NCI-H2196 (cell line): ENCODE results near the gene PLXNB2.

Source experiments
- DNase-seq: peaks from one replicate; lab custom pipeline; 2025; ENCODE audit not compliant: unreplicated experiment; lab: John Stamatoyannopoulos, UW

Gene PLXNB2

DNA sequence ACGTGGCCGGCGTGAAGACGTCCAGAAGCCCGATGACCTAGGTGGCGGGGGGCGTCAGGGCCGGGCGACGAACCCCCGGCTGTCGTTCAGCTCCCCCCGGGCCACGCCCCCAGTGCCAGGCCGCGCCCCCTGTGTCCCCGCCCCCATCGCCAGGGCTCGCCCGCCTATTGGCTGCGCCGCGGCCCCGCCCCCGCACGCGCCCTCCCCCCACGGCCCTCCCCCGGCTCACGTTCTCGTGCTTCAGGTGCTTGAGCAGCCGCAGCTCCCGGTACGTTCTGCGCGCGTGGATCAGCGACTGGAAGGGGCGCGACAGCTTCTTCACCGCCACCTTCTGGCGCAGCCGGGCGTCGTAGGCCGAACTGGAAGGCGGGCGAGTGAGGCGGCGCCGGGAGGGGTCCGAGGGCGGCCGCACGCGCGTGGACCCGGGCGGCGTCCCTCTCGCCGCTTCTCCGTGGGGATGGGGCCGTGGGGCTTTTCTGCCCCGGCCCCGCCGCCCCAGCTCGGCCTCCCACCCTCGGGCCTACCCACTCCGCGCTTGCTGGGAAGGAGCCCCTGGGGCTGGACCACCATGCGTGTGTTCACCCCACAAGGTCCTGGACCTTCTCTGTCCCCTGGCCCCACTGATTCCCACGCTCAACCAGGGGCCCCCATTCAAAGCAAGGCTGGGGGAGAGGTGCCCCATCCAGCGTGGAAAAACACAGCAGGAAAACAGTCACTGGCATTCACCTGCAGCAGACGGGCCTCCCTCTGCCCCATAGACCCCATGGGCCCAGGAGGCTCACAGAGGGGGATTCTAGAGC is 39.7 kb downstream of the PLXNB2 start:
- DNase-seq, result no peak

DNA sequence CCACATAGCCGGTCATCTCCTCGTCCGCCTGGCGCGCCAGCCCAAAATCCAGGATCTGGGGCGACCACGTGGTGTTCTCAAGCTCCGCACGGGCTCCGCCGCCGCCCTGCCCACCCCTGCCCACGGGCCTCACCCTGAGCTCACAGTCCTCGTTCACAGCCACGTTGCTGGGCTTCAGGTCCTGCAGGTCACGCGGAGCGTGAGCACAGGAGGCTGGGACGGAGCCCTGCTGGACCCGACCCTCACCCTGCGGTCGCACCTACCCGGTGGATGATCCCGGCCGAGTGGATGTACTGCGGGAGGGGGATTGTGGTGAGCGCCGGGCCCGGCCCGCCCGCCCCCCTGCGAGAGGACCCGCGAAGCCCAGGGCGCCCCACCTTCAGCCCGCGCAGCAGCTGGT is 40.5 kb downstream of the PLXNB2 start:
- DNase-seq, result no peak

DNA sequence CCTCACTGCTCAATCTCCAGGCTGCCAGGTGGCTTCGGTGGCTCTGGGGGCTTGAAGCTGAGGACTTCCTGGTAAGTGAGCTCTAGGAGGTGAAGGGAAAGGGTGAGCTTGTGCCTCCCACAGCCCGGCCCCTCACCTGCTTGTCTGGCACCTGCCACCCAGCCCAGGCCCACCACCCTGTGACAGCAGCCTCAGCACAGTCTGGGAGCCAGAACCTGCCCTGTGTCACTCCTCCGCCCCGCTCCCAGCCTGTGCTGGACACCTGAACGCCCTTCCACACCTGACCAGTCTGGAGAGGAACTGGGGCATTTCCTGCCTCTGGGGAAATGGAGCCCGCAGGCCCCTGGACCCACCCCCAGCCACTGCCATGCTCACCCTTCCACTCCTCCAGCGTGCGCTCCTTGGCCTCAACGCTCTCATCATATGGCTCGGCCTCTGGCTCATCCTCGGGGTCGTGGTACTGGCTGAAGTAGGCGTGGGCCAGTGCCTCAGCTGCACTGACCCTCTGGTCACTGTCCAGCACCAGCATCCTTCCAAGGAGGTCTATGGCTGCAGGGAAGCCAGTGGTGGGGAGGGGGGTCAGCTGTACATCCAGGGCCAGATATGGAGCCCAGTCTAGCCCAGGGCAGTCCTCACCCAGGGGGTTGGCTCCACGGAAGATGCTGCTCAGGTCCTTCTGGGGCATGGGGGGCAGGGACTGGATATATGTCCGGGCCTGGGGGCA is 42.3 kb downstream of the PLXNB2 start:
- no peak for DNase-seq

DNA sequence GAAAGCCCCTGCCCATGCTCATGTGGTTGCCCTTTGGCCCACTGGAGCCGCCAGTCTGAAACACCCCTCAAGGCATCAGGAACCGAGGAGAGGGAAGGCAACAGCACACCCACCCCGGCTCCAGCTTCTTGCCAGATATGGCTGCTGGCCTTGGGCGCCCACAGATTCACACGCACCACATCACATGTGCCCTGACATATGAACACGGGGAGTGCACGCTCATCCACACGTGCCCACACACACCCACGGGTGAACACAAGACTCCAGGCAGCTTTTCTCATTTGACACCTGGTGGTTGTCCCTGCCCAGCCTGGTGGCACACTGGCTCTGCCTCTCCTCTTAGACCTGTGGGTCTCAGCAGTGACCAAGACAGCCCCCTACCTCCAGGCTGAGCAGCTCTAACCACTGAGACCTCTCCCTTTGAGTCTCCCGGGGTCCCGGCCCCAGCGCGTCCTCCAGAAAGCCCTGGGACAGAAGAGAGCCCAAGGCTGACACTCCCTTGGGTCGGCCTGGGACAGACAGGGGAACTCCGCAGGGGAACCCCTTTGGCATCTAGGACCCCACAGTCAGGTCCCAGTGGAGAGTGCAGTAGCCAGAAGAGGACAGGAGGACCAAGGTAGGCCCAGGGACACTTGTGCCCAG is 43.2 kb downstream of the PLXNB2 start:
- no peak for DNase-seq

DNA sequence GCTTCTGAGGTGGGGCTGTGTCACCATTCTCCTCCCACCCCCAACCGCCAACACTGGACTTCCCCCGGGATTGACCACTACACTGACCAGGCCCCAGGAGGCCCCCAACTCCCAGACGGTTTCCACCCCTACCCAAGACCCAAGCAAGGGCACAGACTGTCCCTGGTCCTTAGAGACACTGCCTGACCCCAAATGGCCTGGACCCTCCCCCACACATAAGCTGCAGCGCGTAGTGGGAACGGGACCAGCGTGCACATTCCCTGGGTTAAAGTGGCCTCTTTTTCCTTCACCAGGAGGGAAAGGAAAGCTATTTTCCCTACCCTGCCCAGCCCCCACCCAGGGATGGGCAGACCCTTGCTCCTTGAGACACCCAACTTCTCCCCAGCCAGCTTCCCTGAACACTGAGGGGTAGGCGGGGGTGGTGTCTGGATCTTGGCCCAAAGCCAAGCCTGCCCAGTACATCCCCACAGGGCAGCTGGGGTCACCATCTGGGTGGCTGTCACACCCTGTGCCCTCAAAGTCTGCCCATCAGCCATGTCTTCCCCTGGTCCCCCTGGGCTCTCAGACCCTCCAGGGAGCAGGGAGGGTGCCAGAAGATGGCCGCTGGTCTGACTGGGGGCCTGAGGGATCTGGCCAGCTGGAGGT is 44.4 kb downstream of the PLXNB2 start:
- no peak for DNase-seq

DNA sequence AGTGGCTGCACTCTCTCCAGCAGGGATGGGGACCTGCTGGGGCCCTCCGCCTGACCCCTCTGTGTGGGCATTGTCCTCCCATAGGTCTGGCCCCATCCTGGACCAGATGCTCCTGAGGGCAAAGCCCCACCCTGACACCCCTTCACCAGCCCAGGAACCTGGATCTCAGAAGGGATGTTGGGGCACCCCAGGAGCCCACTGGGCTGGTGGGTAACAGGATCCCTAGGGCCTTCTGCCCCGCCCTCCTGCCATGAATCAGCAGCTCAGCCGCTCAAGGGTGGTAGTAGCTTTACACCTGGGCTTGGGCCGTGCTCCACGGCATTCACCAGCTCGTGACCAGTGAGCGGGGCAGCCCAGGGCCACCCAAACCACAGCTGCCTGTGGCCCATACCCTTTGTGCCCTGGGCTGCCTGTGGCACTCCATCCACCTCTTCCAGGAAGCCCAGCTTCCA is 45.0 kb downstream of the PLXNB2 start:
- DNase-seq, result no peak

DNA sequence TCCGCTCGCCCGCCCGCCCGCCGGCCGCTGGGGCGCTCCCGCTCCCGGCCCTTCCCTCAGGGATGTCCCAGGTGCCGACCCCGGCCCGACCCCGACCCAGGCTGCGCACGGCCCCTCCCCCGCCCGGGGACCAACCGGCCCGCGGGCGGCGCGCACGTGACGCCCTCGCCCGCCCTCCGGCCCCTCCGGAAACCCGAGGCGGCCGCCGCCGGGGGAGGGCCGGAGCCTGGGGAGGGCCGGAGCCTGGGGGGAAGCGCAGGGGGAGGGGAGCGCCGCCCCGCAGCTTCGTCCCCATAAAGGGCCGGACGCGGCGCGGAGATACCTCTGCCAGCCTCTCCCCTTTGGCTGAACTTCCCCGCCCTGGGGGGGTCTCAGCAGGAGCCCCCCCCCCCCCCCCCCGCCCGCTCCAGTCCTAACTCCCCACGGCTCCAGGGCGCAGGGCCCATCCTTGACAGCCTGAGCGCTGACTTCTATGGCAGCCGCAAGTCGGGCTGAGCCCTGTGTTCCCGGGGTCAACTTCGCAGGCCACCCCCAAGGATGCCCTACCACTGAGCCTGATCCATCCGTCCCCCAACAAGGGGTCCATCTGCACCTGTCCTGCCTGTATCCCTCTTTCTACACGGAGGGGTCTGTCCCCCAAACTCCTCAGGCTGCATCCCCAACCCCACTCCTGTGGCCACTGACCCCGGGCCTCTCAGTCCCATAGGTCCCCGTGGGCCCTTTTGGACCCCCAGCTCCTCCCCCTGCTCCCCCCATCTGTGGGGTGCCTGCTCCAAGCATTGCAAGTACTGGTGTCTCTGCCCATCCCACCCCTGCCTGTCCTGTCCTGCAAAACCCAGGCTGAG is 45.6 kb downstream of the PLXNB2 start, which contains the start of gene MAPK12:
TSS of gene MAPK12 (minus strand) at position 69 of the 845 bp plus-strand sequence. CDS start 174 bp downstream, outside the sequence.
- DNase-seq, result no peak

DNA sequence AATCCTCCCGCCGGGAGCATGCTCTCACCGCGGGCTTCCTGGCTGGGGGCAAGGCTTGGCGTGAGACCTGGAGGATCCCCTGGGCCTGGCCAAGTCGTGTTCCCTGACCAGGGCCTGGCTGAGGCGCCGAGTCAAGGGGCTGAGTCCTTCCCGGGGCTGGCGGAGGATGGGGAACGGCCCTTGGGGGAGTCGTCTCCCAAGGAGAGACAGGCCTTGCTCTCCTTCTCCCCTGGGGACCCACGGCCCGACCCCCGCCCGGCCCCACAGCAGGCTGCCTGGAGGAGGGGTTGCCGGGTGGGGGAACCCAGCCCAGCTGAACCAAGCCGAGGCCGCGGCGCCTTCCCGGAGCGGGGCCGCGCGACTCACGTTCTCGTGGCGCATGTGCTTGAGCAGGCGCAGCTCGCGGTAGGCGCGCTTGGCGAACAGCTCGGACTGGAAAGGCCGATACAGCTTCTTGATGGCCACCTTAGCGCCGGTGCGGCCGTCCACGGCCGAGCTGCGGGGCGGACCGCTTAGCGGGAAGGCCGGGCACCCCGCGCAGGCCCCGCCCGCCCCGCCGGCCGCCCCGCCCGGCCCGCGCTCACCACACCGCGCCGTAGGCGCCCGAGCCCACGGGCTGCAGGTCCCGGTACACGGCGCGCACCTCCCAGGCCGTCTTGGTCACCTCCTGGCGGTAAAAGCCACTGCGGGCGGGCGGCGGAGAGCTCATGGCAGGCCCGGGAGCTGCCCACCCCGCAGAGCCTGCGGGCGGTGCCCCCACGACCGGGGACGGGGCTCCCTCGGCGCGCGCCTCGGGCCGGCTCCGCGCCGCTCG is 46.4 kb downstream of the PLXNB2 start:
- peak; percentile 17 for DNase-seq

DNA sequence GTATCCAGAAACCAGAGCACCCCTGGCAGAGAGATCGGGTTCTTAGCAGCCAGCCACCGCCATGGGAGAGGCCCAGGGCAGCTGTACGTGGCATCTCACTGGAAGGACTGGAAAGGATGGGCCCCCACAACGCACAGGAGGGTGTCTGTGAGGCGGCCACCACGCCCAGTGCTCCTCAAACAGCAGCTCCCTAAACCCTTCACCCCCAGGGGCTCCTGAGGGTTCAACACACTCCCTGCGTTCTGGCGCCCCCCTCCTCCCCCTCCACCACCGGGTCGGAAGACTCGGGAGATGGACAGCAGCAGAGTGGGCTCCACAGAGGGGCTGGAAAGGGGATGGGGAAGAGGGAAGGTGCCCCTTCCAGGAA is 47.0 kb downstream of the PLXNB2 start:
- no peak for DNase-seq

DNA sequence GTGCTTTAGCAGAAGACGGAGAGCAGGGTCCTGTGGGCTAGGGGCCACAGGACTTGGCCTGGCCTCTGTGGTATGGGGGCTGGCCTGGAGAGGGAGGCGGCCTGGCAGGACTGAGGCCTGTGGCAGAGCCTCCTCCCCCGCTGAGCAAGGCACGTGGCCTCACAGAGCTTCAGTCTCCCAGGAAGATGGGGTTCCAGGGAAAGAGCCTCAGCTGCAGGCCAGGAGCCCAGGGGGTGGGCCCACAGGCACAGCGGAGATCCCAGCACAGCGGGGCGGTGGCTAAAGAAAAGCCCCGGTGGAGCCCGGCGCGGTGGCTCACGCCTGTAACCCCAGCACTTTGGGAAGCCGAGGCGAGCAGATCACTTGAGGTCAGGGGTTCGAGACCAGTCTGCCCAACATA is 48.1 kb downstream of the PLXNB2 start:
- no peak for DNase-seq

DNA sequence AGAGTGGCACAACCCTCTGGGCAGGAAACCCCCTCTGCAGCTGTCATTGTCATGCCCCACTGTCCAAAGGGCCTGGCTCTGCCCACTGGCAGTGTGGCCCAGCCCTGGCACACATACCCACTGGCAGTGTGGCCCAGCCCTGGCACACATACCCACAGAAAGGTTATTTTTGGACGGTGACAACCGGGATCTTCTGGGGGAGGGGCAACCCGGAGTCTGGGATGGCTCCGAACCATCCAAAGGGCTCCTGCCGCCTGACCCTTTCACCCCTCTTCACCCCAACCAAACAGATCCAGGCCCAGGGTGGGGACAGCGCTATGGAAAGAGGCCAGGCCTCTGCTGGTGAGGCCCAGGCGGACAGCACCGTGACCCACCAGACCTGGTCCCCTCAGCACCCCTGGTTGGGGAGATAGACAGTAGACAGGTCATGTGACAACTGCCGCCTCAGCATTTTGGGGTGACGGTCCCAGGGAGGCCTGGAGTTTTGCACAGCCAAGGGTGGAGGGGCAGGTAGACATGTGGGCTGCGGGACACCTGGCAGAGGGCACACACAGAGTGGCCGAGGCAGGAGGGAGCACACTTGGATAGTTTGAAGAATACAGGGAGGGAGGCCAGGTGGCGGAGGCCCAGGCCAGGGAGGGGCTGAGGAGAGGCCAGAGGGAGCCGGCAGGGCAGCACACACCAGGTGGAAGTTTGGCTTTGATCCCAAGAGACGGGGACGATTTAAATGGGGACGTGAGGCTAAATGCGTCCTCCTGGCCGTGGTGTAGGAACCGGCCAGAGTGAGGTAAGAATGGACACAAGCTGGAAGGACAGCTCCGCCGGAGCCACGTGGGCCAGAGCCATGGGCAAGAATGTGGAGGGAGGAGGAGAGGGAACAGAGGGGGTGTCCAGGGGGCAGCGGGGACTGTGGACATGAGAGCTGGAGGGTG is 48.8 kb downstream of the PLXNB2 start:
- DNase-seq, result no peak

DNA sequence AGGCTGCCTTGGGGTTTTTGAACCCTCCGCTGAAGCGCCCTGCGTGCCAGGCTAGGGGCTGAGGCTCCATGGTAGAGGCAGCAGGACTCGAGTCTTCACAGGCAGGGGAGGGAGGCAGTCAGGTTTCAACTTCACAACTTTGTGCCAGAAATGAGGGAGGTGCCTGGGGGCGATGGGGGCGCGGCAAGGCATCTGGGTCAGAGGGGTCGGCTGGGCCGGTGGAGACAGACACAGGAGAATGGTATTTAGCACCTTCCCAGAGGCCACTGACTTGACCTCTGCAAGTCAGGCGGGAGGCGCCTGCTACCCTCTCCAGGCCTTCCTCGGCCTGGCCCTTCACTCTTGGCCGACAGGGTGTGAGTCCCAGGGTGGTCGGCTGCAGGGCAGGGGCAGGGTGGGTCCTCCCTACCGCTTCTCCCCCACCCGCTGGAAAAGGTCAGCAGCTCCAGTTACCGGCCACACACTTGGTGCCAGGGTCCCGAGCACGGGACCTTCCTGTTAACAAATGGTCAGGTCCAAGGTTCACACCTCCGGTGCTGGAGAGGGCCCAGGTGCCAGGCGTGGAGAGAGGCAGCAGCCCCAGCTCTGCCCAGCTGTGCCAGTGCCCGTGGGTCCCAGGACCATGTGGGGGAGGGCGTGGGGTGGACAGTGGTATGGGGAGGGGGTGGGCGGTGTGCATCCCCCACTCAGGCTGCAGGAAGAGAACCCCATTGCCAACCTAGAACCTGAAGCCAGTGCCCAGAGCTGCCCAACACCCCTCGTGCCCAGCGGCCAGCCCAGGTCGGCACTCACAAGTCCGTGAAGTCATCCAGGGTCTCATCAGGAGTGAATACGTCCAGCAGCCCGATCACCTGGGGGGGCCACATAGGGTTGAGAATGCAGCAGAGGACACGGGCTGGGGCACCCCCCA is 49.7 kb downstream of the PLXNB2 start:
- DNase-seq, result no peak

DNA sequence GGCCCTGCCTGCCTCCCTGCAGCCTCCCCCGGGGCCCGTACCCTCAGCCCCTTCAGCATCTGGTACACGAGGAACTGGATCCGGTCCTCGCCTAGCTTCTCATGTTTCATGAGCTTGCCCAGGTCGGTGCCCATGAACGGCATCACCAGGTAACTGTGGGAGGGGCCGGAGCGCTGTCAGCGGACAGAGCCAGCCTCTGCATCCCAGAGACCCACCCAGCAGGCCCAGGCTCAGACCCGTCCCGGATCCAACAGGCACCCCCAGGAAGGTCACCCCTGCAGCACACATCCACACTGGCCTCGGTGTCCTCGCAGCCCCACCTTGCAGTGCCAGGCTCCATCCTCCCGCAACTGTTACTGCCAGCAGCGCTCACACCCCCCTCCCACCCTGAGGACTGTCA is 50.4 kb downstream of the PLXNB2 start:
- DNase-seq, result no peak

DNA sequence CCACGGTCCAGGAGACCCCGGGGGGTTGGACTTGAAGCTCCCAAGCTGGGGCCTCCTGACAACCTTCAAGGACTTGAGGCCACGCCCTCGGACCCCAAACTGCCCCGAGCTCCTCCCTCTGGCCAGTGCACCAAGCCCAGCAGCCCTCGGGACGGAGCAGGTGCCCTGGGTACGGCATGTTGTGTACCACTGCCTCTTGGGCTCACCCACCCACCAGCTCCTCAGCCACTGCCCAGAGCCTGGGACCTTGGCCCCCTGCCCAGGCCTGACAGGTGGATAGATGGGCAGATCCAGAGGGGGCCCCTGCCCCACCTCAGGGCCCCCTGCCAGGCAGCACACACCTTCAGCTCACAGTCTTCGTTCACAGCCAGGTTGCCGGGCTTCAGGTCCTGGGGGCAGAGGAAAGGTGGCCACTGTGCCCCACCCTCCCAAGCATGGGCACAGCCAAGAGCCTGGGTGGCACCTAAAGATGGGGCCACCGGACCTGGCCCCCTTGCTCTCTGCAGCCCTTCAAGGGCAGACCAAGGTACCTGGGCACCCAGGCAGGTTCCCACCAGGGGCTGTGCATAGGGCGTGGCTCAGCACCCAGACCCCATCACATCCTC is 51.1 kb downstream of the PLXNB2 start:
- DNase-seq, result no peak

DNA sequence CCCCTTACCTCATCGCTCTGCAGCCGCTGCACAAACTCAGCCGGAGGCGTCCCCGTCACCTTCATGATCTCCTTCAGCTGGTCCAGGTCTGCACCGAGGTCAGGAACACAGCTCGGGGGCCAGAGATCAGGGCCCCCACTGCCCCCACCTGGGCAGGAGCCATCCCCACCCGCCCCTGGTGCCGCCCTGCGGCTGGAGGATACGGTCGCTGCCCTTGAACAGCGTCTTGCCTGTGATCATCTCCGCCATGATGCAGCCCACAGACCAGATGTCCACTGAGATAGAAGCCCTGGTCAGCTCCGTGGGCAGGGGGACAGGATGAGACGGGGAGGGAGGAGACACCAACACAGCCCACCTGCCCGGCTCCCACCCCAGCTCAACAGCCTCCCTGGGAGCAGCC is 51.8 kb downstream of the PLXNB2 start:
- DNase-seq, result no peak

DNA sequence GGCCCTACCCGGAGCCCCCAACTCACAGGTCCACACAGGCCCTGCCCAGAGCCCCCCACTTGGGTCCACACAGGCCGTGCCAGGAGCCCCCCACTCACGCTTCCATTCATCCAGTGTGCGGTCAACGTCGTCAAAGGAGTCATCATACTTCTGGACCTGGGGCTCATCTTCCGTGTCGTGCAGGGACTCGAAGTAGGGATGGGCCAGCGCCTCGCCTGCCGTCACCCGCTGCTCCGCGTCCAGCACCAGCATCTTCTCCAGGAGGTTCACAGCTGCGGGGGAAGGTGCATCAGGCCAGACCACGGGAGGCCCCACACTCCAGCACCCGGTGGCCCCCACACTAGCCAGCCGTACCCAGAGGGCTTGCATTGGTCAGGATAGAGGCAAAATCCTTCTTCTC is 52.3 kb downstream of the PLXNB2 start:
- no peak for DNase-seq

DNA sequence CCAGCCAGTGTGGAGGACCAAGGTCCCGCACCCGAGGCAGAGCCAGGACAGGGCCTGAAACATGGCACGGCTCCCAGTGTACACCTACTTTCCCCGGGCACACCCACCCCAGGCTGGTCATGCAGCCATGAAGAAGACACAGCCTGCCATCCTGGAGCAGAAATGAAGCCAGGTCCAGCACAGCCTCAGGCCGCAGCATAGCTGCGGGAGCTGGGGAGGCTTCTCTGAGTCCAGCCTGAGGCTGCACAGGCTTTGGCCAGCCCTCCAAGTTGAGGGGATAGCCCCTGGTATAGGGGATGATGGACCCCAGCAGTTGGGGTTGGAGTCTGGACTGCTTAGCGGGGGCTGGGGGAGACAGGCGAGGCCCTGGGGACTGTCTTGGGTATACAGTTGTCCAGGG is 53.5 kb downstream of the PLXNB2 start:
- DNase-seq, result no peak
